ENCODE data around the gene FOXO3. TPM values are rescaled to one million over a fixed set of nuclear protein-coding genes. Genes with fewer than 3 reads are reported as not detected.
"Not testable (repeated sequence)": the region's sequence is repeated elsewhere in the genome, so short reads cannot be mapped to it uniquely, and the experiment has no call there.

FOXO3 gene
- polyA plus RNA-seq, 1 of the 3 experiments (the other 2 are of a cell fraction), result 8.1 TPM

GRCh38 chr6:108658174-108658573, 97.5 kb downstream of the FOXO3 start:
- Histone ChIP-seq H3K4me1 (ENCODE audit: control insufficient read depth in 1 of 2, insufficient read depth in 2 of 2, low read depth in 1 of 2, low read length in 1 of 2) (peaks cover 34 to 68% of the 10 kb centered on the region in 2 experiments), H3K9me3 (no peaks in the 10 kb centered on the region), H3K4me2 (no peak overlapping the region), H3F3A (replicated peaks; ENCODE audit: insufficient read depth) (peaks cover 6% of the 10 kb centered on the region), H2AFZ (ENCODE audit: low read depth) (no peak overlapping the region), H3K9ac (no peak overlapping the region), H4K20me1 (ENCODE audit: insufficient read depth) (peaks cover 26% of the 10 kb centered on the region), H3K9me2 (no peaks in the 10 kb centered on the region), H3K27ac (ENCODE audit: low read depth in 2 of 2, low read length in 1 of 2) (peak overlapping the region in 1 of 2 experiments; percentile 97; a peak in 1 of 4 replicates), H3K27me3 (ENCODE audit: insufficient read depth) (no peaks in the 10 kb centered on the region), H3K36me3 (replicated peaks in 1 of 2; ENCODE audit: control insufficient read depth in 1 of 2, insufficient read depth in 2 of 2, low read length in 1 of 2) (no peaks in the 10 kb centered on the region), H3K79me2 (ENCODE audit: insufficient read depth) (peaks cover 80% of the 10 kb centered on the region), H3K4me3 (ENCODE audit: low read depth in 2 of 2, low read length in 1 of 2) (peak overlapping the region in 1 of 2 experiments; percentile 50; a peak in 1 of 4 replicates)
- 95% methylated on average over 2 of the region's 2 CpGs for WGBS (ENCODE audit: low lambda C conversion rate)
- ChIA-PET CTCF (interaction anchor here (1.3 to 1.5 kb wide), 2 partner anchors 96 to 98 kb away, joined by 3 to 6 read pairs; partner anchors contain the start of gene FOXO3), POLR2A (interaction anchor here (1.1 kb wide), 1 partner anchor 97 kb away, joined by 3 read pairs; the partner anchor contains the start of gene FOXO3)
- no peak for DNase-seq
- TF ChIP-seq IRF3 (IDR thresholded peaks at IDR 0.05; ENCODE audit: low read depth, low read length) (no peak), MXI1 (IDR thresholded peaks at IDR 0.05; ENCODE audit: low read depth, low read length) (no peak)

- not testable (repeated sequence) for H3F3A ChIP-seq (replicated peaks; ENCODE audit: insufficient read depth); H3K9me3 ChIP-seq; DNase-seq; H3K9ac ChIP-seq; H3K4me3 ChIP-seq (ENCODE audit: low read depth in 2 of 2, low read length in 1 of 2); H3K36me3 ChIP-seq (replicated peaks in 1 of 2; ENCODE audit: control insufficient read depth in 1 of 2, insufficient read depth in 2 of 2, low read length in 1 of 2); H3K4me2 ChIP-seq; H3K9me2 ChIP-seq; H3K27me3 ChIP-seq (ENCODE audit: insufficient read depth); H2AFZ ChIP-seq (ENCODE audit: low read depth)
- peaks cover 28 to 65% of the 10 kb centered on the region in 2 experiments for H3K4me1 ChIP-seq (ENCODE audit: control insufficient read depth in 1 of 2, insufficient read depth in 2 of 2, low read depth in 1 of 2, low read length in 1 of 2)
- H3K27ac ChIP-seq (ENCODE audit: low read depth in 2 of 2, low read length in 1 of 2), result peak overlapping the region in 1 of 2 experiments; percentile 97; a peak in 2 of 4 replicates
- peaks cover 75% of the 10 kb centered on the region for H3K79me2 ChIP-seq (ENCODE audit: insufficient read depth)
- CTCF ChIA-PET, result interaction anchor here (1.5 to 1.7 kb wide), 2 partner anchors 99 to 139 kb away, joined by 3 to 6 read pairs; partner anchors contain the start of gene FOXO3
- peaks cover 27% of the 10 kb centered on the region for H4K20me1 ChIP-seq (ENCODE audit: insufficient read depth)
- WGBS (ENCODE audit: low lambda C conversion rate), result 96% methylated on average over 4 of the region's 4 CpGs
- POLR2A ChIA-PET, result interaction anchor here (1.1 to 1.8 kb wide), 2 partner anchors 96 to 98 kb away, joined by 3 to 4 read pairs; partner anchors contain the start of gene FOXO3
Measured at GRCh38 chr6:108658785-108659184, 98.1 kb downstream of the FOXO3 start.

- H2AFZ ChIP-seq (ENCODE audit: low read depth), result no peak overlapping the region
- peaks cover 0 to 6% of the 10 kb centered on the region in 2 experiments for H3K36me3 ChIP-seq (replicated peaks in 1 of 2; ENCODE audit: control insufficient read depth in 1 of 2, insufficient read depth in 2 of 2, low read length in 1 of 2)
- peaks cover 6% of the 10 kb centered on the region for H3F3A ChIP-seq (replicated peaks; ENCODE audit: insufficient read depth)
- WGBS (ENCODE audit: low lambda C conversion rate), result 79% methylated on average over 4 of the region's 4 CpGs
- ChIA-PET POLR2A (interaction anchor here (1.8 kb wide), 1 partner anchor 98 kb away, joined by 4 read pairs; no protein-coding TSS in a partner anchor), CTCF (interaction anchor here (1.1 to 1.7 kb wide), 2 partner anchors 118 to 138 kb away, joined by 3 read pairs; no protein-coding TSS in a partner anchor)
- peaks cover 31% of the 10 kb centered on the region for H4K20me1 ChIP-seq (ENCODE audit: insufficient read depth)
- H3K27me3 ChIP-seq (ENCODE audit: insufficient read depth), result no peaks in the 10 kb centered on the region
- no peak for DNase-seq
- H3K79me2 ChIP-seq (ENCODE audit: insufficient read depth), result peaks cover 68% of the 10 kb centered on the region
- peaks cover 16 to 54% of the 10 kb centered on the region in 2 experiments for H3K4me1 ChIP-seq (ENCODE audit: control insufficient read depth in 1 of 2, insufficient read depth in 2 of 2, low read depth in 1 of 2, low read length in 1 of 2)
- no peaks in the 10 kb centered on the region for H3K9me2 ChIP-seq
- H3K9ac ChIP-seq, result no peak overlapping the region
- no peak overlapping the region for H3K4me3 ChIP-seq (ENCODE audit: low read depth in 2 of 2, low read length in 1 of 2)
- no peaks in the 10 kb centered on the region for H3K9me3 ChIP-seq
- no peak overlapping the region for H3K4me2 ChIP-seq
- peak overlapping the region in 1 of 2 experiments; percentile 84; a peak in 2 of 4 replicates for H3K27ac ChIP-seq (ENCODE audit: low read depth in 2 of 2, low read length in 1 of 2)
- TF ChIP-seq FOXJ3 (CRISPR knock-in tag; IDR thresholded peaks at IDR 0.05), result no peak
- no peak for TF ChIP-seq USF1 (IDR thresholded peaks at IDR 0.05; ENCODE audit: borderline replicate concordance, low read depth)
- no peak for TF ChIP-seq YY1 (IDR thresholded peaks at IDR 0.05; ENCODE audit: low read depth)
- no peak for TF ChIP-seq REST (IDR thresholded peaks at IDR 0.05; ENCODE audit: low read depth, low read length)
- no peak for TF ChIP-seq RCOR1 (IDR thresholded peaks at IDR 0.05; ENCODE audit: low read length)
- no peak for TF ChIP-seq JUND (IDR thresholded peaks at IDR 0.05)
- no peak for TF ChIP-seq TCF12 (IDR thresholded peaks at IDR 0.05)
- TF ChIP-seq TAF1 (IDR thresholded peaks at IDR 0.05; ENCODE audit: borderline replicate concordance, low read depth, low read length), result no peak
- no peak for TF ChIP-seq MAX (IDR thresholded peaks at IDR 0.05; ENCODE audit: low read depth)
- TF ChIP-seq EZH2phosphoT487 (IDR thresholded peaks at IDR 0.05; ENCODE audit: borderline replicate concordance, low read depth), result no peak
- TF ChIP-seq FOXM1 (IDR thresholded peaks at IDR 0.05; ENCODE audit: low read depth), result no peak
- TF ChIP-seq SMC3 (IDR thresholded peaks at IDR 0.05; ENCODE audit: low read depth, low read length), result no peak
- TF ChIP-seq POLR2AphosphoS5 (IDR thresholded peaks at IDR 0.05; ENCODE audit: low read depth, low read length), result no peak
- TF ChIP-seq NFIC (IDR thresholded peaks at IDR 0.05; ENCODE audit: borderline replicate concordance), result no peak
- TF ChIP-seq RAD21 (IDR thresholded peaks at IDR 0.05; ENCODE audit: low read length), result no peak
Measured at GRCh38 chr6:108660251-108660650, 99.5 kb downstream of the FOXO3 start.

Measured in SK-N-SH (cell line).